H1 (cell line): Measurements from ENCODE around the gene KLF2. TPM values are rescaled to one million over a fixed set of nuclear protein-coding genes. Genes with fewer than 3 reads are reported as not detected.

Experiments used
- ASH2L ChIP-seq: fragments of 200-600, 300-600 bp; sonication (generic); IDR thresholded peaks from one replicate; pipeline ENCODE4 v1.7.1; 2017; ENCODE audit warnings: low read length
- NANOG ChIP-seq: IDR thresholded peaks from 2 replicates; pipeline ENCODE4 v1.6.1; 2011; ENCODE audit warnings: low read length, low read depth, mild to moderate bottlenecking, inconsistent platforms; ENCODE audit not compliant: insufficient read depth, poor library complexity, severe bottlenecking
- polyA plus RNA-seq, 7 experiments: library from polyadenylated mRNA; depleted of rRNA in 3 of 7; stranded (reverse) in 5 of 7; unstranded in 2 of 7; fragments of >200 nt in 5 of 7; fragments of 200-250 nt in 2 of 7; gene quantifications; 1 replicate in 5 of 7; 2 replicates in 1 of 7; 4 replicates in 1 of 7; pipeline versions ENCODE4 v1.2.1 to v1.2.3, GENCODE V29; 2011 to 2013; ENCODE audit warnings: missing spikeins in 2 of 7, mixed read lengths in 2 of 7
- total RNA-seq: library from RNA; stranded (reverse); fragmentation: NEBNext Ultra II Directional; extraction: Animal tissue kit (Norgen Biotek cat#: 25700); gene quantifications from 2 replicates; pipeline ENCODE4 v1.2.1, GENCODE V29; 2021

KLF2 gene
- total and polyA plus RNA-seq, 2 of the 8 experiments (the other 6 are each of a cell fraction or from before 2014, with no cell fraction given): 0.19 to 0.33 TPM

DNA sequence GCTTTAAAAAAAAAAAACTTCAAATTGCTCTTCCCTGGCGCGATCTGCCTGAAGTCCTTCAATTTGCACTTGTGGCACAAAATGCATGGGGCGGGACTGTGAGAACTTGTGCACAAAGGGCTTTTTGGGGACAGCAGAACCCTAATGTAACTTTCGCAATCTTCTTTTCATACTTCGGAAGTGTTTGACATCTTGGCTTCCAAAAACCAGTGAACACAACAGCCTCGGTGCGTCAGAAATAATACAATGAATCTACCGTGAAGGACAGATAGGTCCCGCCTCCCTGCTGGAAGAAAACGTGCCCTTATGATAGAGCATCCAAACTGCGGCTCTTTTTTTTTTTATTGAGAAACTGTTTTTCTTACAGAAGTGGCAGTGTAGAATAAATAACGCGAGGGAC is 36.6 kb downstream of the KLF2 start (continued):
- TF ChIP-seq NANOG: no peak
- TF ChIP-seq ASH2L: no peak
